Neural cell (in vitro differentiated cells): ENCODE results near the gene CDH16.

Source experiments
- CTCF ChIP-seq: fragments of 450-650 bp; IDR thresholded peaks from 2 replicates; pipeline ENCODE4 v1.5.1; 2014; ENCODE audit warnings: antibody characterized with exemption, mild to moderate bottlenecking, moderate library complexity; ENCODE audit not compliant: poor library complexity, severe bottlenecking
- EP300 ChIP-seq: fragments of 450-650 bp; conservative IDR thresholded peaks from 2 replicates; pipeline ENCODE4 v1.6.1; 2014; ENCODE audit warnings: antibody characterized with exemption, mild to moderate bottlenecking, moderate library complexity; ENCODE audit not compliant: poor library complexity, severe bottlenecking
- EZH2 ChIP-seq: fragments of 200-600, 300-800 bp; shearing (Covaris generic), sonication (generic); IDR thresholded peaks from 2 replicates; pipeline ENCODE4 v1.6.1; 2014; ENCODE audit warnings: antibody characterized with exemption, low read length, borderline replicate concordance, mild to moderate bottlenecking; ENCODE audit not compliant: insufficient read depth, poor library complexity, severe bottlenecking
- POLR2AphosphoS5 ChIP-seq: IDR thresholded peaks from 2 replicates; pipeline ENCODE4 v1.6.1; 2012
- TAF1 ChIP-seq: IDR thresholded peaks from 2 replicates; pipeline ENCODE4 v1.6.1; 2012; ENCODE audit warnings: low read depth

DNA sequence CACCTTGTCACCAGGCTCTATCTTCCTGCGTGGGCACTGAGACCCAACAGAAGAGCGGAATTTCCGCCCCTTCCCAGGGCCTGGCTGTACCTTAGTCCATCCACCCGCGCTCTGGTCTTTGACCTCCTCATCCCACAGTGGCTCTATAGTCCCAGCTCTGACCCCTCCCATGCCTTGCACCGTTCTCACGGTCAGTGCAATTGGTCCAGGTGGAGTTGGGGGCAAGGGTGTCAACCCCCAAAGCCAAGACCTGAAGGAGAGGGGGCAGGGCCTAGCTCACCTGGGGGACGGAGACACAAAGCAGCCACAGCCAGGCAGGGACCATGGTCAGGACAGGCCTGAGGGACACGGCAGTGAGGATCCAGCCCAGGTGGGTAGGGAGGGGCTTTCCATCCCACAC, 944 bp downstream of the CDH16 start:
- no peak for TF ChIP-seq CTCF
- no peak for TF ChIP-seq EZH2
- no peak for TF ChIP-seq TAF1
- TF ChIP-seq EP300: no peak
- TF ChIP-seq POLR2AphosphoS5: no peak
